GM23248 (cell line): ENCODE measurements around the gene IGFBP4. TPM values are rescaled to one million over a fixed set of nuclear protein-coding genes. Genes with fewer than 3 reads are reported as not detected.

ENCODE experiments used
- DNase-seq: peaks from one replicate; pipeline ENCODE4 v3.0.0-alpha.2; 2015
- H2AFZ ChIP-seq: fragments of 200-600 bp; sonication (generic); 2 replicates; pipeline ENCODE4 v1.6.1; 2016; ENCODE audit warnings: antibody characterized with exemption
- H3F3A ChIP-seq: fragments of 200-600 bp; sonication (generic); 2 replicates; pipeline ENCODE4 v1.6.1; 2016; ENCODE audit warnings: mild to moderate bottlenecking, antibody characterized with exemption, mixed run types; ENCODE audit not compliant: insufficient read depth
- H3K27ac ChIP-seq: fragments of 200-600 bp; sonication (generic); 2 replicates; pipeline ENCODE4 v1.5.1; 2016; ENCODE audit warnings: mild to moderate bottlenecking
- H3K27me3 ChIP-seq: fragments of 200-600 bp; sonication (generic); replicated peaks from 2 replicates; pipeline ENCODE4 v1.6.1; 2016; ENCODE audit warnings: mild to moderate bottlenecking; ENCODE audit not compliant: insufficient read depth
- H3K36me3 ChIP-seq: fragments of 200-600 bp; sonication (generic); 2 replicates; pipeline ENCODE4 v1.6.1; 2016; ENCODE audit warnings: low read depth, mild to moderate bottlenecking
- H3K4me1 ChIP-seq: fragments of 200-600 bp; sonication (generic); 2 replicates; pipeline ENCODE4 v1.6.1; 2016; ENCODE audit warnings: mild to moderate bottlenecking; ENCODE audit not compliant: insufficient read depth
- H3K4me2 ChIP-seq: fragments of 200-600 bp; sonication (generic); one replicate; pipeline ENCODE4 v1.6.1; 2016; ENCODE audit warnings: mild to moderate bottlenecking; ENCODE audit not compliant: unreplicated experiment
- H3K4me3 ChIP-seq: fragments of 200-600 bp; sonication (generic); 2 replicates; pipeline ENCODE4 v1.5.1; 2016; ENCODE audit warnings: mild to moderate bottlenecking
- H3K79me2 ChIP-seq: fragments of 200-600 bp; sonication (generic); 2 replicates; pipeline ENCODE4 v1.6.1; 2016; ENCODE audit warnings: mild to moderate bottlenecking; ENCODE audit not compliant: insufficient read depth
- H3K9ac ChIP-seq: fragments of 200-600 bp; sonication (generic); 2 replicates; pipeline ENCODE4 v1.6.1; 2016; ENCODE audit warnings: mild to moderate bottlenecking
- H3K9me2 ChIP-seq: fragments of 200-600 bp; sonication (generic); 2 replicates; pipeline ENCODE4 v1.6.1; 2016; ENCODE audit warnings: mixed run types, mild to moderate bottlenecking, moderate library complexity; ENCODE audit not compliant: insufficient read depth
- H3K9me3 ChIP-seq: fragments of 200-600 bp; sonication (generic); one replicate; pipeline ENCODE4 v1.6.1; 2017; ENCODE audit warnings: low read depth
- H4K20me1 ChIP-seq: fragments of 200-600 bp; sonication (generic); 2 replicates; pipeline ENCODE4 v1.6.0; 2016; ENCODE audit not compliant: insufficient read depth
- EZH2 ChIP-seq: fragments of 200-600 bp; sonication (generic); IDR thresholded peaks from 2 replicates; pipeline ENCODE4 v1.6.1; 2018; ENCODE audit warnings: antibody characterized with exemption, mild to moderate bottlenecking; ENCODE audit not compliant: insufficient read depth, poor library complexity, severe bottlenecking
- EZH2phosphoT487 ChIP-seq: fragments of 200-600 bp; sonication (generic); IDR thresholded peaks from 2 replicates; pipeline ENCODE4 v1.6.1; 2018; ENCODE audit warnings: antibody characterized with exemption, moderate library complexity, mild to moderate bottlenecking, low read depth; ENCODE audit not compliant: insufficient read depth
- WGBS, 2 experiments: methylation state at CpG; one replicate each; pipeline ENCODE4 v1.1.6; 2015 to 2017; ENCODE audit warnings: low lambda C conversion rate in 2 of 2, low coverage in 1 of 2; ENCODE audit errors: missing lambda C conversion rate in 2 of 2; 5-methylcytosine and 5-hydroxymethylcytosine counted together
- in situ Hi-C: fragments of 300-500 bp; cut with MboI; formaldehyde crosslinking; loops from 2 replicates; pipeline ENCODE4 v1.15.0; 2020
- polyA plus RNA-seq: library from polyadenylated mRNA; unstranded; fragments of >200 nt; fragmentation: Nextera tagmentation; extraction: Ambion mirVana; gene quantifications from 2 replicates; pipeline ENCODE4 v1.2.1, GENCODE V29; 2016
- total RNA-seq: library from RNA; depleted of rRNA; stranded (reverse); fragments of >200 nt; shearing (Covaris generic); gene quantifications from 2 replicates; pipeline ENCODE4 v1.2.3, GENCODE V29; 2014

The IGFBP4 gene
- total and polyA plus RNA-seq, 2 experiments from 2014 or later, result 408 to 1,209 TPM

DNA sequence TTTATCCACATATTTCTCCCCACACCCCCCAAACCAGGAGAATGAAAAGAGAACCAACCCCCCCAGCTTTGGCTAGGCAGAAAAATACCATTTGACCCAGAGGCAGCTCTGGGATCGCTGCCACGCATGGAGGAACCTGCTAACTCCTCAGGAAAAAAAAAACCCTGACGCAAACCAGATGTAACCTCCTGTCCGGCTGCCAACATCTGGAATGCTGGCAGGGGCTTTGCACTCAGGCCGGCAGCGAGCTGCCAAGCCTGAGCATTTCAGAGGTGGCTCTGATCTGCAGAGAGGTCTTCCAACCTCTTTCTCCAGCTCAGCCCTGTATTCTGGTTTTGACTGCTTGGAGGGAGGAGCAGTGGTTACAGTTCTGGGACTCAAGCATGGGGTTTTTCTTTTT is 8.2 kb downstream of the IGFBP4 start:
- DNase-seq, result peak; percentile 94
- Histone ChIP-seq H3F3A (peaks cover 94% of the 10 kb centered on the region), H3K9me2 (no peaks in the 10 kb centered on the region), H3K9me3 (no peaks in the 10 kb centered on the region), H3K4me3 (peak overlapping the region; percentile 25), H3K36me3 (peaks cover 37% of the 10 kb centered on the region), H3K4me1 (peaks cover 98% of the 10 kb centered on the region), H3K4me2 (peak overlapping the region; percentile 57), H3K9ac (peak overlapping the region; percentile 71), H3K27me3 (no peaks in the 10 kb centered on the region), H4K20me1 (no peaks in the 10 kb centered on the region), H3K79me2 (peaks cover 74% of the 10 kb centered on the region), H3K27ac (peak overlapping the region; percentile 89), H2AFZ (no peak overlapping the region)
- in situ Hi-C loops, result no loop called here
- no peak for TF ChIP-seq EZH2phosphoT487
- TF ChIP-seq EZH2, result no peak
- WGBS, 2 experiments, result 0 to 2% methylated on average over 6 of the region's 6 CpGs

DNA sequence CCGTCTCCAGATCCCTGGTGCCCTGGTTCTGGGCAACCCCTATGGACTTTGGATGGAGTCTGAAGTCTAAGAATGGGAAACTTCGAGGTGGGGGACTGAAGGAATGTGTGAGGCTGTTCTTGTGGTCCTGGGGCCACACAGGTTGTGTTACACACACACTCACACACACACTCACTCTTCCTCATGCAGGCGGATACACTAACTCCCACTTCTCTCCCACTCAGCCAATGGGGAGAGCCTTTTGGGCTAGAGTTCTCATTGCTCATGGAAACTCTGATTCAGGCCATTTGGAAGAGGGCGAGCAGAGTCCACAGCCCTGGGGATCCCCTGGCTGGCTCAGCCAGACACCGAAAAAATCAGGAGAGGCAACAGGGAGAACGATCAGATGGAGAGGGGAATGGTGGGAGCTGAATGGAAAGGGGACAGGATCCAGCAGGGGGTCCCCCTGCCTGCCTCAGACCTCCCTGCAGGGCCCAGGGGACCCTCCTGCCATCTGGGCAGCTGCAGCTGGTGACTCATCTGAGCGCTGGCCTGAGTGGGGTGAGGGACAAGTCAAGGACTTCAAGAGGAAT is 9.1 kb downstream of the IGFBP4 start:
- in situ Hi-C loops, result no loop called here
- peaks cover 65% of the 10 kb centered on the region for H3K79me2 ChIP-seq
- 15 to 20% methylated on average over 7 of the region's 7 CpGs for WGBS, 2 experiments
- H4K20me1 ChIP-seq, result no peaks in the 10 kb centered on the region
- DNase-seq, result peak; percentile 97
- peak overlapping the region; percentile 89 for H3K27ac ChIP-seq
- peaks cover 37% of the 10 kb centered on the region for H3K36me3 ChIP-seq
- H3K27me3 ChIP-seq, result no peaks in the 10 kb centered on the region
- peaks cover 94% of the 10 kb centered on the region for H3F3A ChIP-seq
- peak overlapping the region; percentile 71 for H3K9ac ChIP-seq
- no peak overlapping the region for H2AFZ ChIP-seq
- no peaks in the 10 kb centered on the region for H3K9me3 ChIP-seq
- TF ChIP-seq EZH2, result no peak
- TF ChIP-seq EZH2phosphoT487, result no peak
- H3K4me2 ChIP-seq, result peak overlapping the region; percentile 57
- H3K4me1 ChIP-seq, result peaks cover 98% of the 10 kb centered on the region
- no peaks in the 10 kb centered on the region for H3K9me2 ChIP-seq
- H3K4me3 ChIP-seq, result no peak overlapping the region

DNA sequence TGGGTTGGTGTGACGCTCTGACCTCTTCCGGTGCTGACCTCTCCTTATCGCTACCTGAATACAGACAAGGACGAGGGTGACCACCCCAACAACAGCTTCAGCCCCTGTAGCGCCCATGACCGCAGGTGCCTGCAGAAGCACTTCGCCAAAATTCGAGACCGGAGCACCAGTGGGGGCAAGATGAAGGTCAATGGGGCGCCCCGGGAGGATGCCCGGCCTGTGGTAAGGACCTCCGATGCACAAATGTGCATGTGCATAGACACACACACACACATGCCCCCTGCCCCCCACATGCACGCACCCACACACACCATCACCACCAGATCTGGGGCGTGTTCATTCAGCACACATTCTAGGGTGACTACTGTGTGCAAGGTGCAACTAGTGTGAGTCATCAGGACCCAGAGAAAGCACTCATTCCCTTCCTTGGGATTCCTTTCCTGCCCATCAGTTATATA is 9.7 kb downstream of the IGFBP4 start:
- H3K4me1 ChIP-seq, result peaks cover 98% of the 10 kb centered on the region
- no peaks in the 10 kb centered on the region for H3K9me2 ChIP-seq
- TF ChIP-seq EZH2phosphoT487, result no peak
- no peak for TF ChIP-seq EZH2
- H3K9ac ChIP-seq, result peak overlapping the region; percentile 71
- no peaks in the 10 kb centered on the region for H3K9me3 ChIP-seq
- peaks cover 37% of the 10 kb centered on the region for H3K36me3 ChIP-seq
- no peak overlapping the region for H2AFZ ChIP-seq
- no peak overlapping the region for H3K4me3 ChIP-seq
- H3K27ac ChIP-seq, result peak overlapping the region; percentile 89
- H3K27me3 ChIP-seq, result no peaks in the 10 kb centered on the region
- peaks cover 94% of the 10 kb centered on the region for H3F3A ChIP-seq
- in situ Hi-C loops, result no loop called here
- H3K79me2 ChIP-seq, result peaks cover 59% of the 10 kb centered on the region
- 83% methylated on average over 15 of the region's 15 CpGs for WGBS, 2 experiments
- peak; percentile 70 for DNase-seq
- H4K20me1 ChIP-seq, result no peaks in the 10 kb centered on the region
- H3K4me2 ChIP-seq, result peak overlapping the region; percentile 22

DNA sequence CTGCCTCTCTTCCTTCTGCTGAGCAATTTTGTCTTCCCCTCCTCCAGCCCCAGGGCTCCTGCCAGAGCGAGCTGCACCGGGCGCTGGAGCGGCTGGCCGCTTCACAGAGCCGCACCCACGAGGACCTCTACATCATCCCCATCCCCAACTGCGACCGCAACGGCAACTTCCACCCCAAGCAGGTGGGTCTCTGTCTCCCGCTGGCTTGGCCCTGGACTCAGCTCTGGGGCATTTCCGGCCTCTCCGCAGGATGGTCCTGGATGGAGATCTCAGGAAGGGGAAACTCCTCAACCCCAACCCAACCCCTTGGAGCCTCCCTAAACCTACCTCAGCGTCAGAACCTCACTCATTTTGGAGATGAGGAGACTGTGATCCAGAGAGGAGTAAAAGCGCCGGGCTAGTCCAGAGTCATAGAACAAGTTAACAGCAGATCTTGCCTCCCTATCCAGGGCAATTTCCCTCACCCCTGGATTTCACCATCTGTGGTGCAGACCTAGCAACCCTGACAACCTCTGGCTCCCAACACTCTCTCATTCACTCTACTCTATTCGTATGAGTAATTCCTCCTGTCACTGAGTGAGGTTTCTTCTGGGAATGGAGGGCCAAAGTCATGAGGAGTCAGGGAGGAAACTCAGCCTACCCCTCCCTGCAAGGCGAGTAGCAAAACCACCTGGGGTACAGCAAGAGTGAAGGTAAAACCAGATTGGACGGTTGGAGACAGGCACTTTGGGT is 10.8 kb downstream of the IGFBP4 start:
- Histone ChIP-seq H2AFZ (no peak overlapping the region), H3K4me2 (no peak overlapping the region), H4K20me1 (no peaks in the 10 kb centered on the region), H3K79me2 (peaks cover 48% of the 10 kb centered on the region), H3K9ac (peak overlapping the region; percentile 47), H3K9me2 (no peaks in the 10 kb centered on the region), H3K4me1 (peaks cover 98% of the 10 kb centered on the region), H3K4me3 (no peak overlapping the region), H3K9me3 (no peaks in the 10 kb centered on the region), H3F3A (peaks cover 90% of the 10 kb centered on the region), H3K36me3 (peaks cover 45% of the 10 kb centered on the region), H3K27ac (peak overlapping the region; percentile 89), H3K27me3 (no peaks in the 10 kb centered on the region)
- in situ Hi-C loops, result no loop called here
- peak; percentile 77 for DNase-seq
- 81 to 87% methylated on average over 19 of the region's 19 CpGs for WGBS, 2 experiments
- TF ChIP-seq EZH2phosphoT487, result no peak
